Measurements from ENCODE around the gene ATAD3A.

ATAD3A gene

DNA sequence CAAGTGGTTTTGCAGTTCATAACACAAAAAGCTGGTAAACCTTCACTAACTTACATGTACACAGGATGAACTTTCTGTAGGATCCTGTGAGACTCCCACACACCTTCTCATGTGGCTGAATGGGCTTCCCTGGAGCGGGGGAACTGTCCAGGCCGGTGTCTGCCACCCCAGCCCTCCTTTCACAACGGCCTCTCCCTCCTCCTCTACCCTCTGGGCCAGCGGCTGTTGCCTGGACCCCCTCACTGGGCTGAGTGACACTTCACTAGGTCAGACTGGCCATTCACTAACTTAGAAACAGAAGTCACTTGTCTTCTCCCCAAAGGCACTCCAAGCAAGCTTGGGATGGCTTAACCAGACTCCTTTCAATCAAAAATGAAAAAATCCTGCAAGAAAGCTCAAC, 46.6 kb downstream of the ATAD3A start:
- DNase-seq = no peak

GRCh38 chr1:1559066-1559465, 47.1 kb downstream of the ATAD3A start:
- no peak for DNase-seq

DNA sequence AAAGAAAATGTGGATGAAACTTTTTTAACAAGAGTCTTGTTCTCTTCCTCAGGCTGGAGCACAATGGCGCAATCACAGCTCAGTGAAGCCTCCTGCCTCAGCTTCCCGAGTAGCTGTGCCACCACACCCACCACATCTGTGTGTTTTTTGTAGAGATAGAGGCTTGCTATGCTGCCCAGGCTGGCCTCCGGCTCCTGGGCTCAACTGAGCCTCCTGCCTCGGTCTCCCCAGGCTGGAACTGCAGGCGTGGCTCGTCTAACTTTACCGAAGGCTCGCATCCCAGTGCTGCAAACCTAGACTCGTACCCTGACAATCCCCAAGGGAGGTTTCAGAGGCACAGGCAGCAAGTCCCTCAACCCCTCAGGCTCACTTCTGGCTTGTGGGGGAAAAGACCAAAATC, 48.2 kb downstream of the ATAD3A start:
- no peak for DNase-seq

DNA sequence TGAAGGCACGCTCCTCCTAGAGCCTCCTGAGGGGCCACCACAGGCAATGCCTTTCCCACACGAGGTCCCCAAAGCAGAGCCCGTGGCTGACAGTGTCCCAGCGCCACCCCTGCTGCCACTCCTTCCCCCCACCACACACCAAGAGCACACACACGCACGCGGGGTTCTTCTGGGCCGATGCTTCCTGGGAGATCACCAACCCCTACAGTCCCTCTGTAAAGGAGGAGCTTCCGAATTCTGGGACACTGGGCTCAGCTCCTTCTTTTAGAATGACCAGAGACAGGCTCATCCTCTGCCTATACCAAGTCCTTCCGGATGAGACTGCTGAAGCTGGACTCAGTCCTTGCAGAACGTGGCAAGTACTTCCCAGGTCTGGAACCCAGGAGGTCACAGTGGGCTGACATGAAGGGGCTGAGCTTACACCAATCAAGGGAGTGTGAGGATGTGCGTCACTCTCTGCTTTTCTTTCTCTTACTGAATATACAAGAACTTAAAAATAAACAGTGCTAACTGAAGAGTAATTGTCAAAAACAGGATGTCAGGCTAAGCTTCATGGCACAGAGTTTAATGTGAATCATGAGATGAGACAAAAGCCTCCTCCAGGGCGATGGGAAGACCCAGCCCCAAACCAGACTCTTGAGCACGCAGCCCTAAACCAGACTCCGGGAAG, 50.0 kb downstream of the ATAD3A start:
- no peak for DNase-seq

DNA sequence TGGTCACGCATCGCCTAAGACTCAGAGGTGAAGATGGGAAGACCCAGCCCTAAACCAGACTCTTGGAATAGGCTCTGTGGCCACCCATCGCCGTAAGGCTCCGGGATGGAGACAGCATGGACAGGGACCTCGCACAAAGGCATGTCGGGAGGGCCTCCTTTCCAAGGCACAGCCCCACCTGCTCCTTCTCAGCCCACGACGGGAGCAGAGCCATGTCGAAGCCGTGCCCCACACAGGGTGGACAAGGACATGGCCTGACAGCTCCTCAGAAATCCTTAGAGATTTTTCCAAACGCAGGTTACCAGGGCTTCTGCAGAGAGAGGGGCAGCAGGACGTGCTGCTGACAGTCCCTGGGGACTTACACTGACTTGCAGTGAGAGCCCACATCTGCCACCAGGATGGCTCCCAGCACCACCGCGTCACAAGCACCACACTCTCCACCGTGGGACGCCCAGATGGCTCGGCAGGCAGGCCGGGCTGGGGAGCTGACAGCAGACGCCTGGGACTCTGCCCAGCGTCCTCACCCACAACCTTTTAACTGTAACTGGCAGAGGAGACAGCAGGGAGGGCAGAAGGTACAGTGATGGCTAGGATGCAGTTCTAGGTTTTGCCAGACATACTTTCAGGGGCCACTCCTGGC, 50.7 kb downstream of the ATAD3A start:
- no peak for DNase-seq

DNA sequence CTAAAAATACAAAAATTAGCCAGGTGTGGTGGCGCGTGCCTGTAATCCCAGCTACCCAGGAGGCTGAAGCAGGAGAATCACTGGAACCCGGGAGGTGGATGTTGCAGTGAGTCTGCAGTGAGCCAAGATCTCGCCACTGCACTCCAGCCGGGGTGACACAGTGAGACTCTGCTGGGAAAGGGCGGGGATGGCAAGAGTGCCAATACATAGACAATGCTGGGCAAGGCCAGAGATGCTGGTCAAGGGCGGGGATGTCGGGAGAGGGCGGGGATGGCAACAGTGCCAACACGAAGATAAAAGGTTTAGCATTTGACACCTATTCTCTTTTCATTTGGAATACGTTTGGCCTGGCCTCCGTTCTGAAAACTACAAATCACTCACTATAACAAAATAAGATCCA, 51.7 kb downstream of the ATAD3A start:
- no peak for DNase-seq

- no peak for DNase-seq
These were observed 52.3 kb downstream of the ATAD3A start for GRCh38 chr1:1564268-1564667.

- no peak for DNase-seq
These were observed 53.4 kb downstream of the ATAD3A start for GRCh38 chr1:1565340-1565739.

DNA sequence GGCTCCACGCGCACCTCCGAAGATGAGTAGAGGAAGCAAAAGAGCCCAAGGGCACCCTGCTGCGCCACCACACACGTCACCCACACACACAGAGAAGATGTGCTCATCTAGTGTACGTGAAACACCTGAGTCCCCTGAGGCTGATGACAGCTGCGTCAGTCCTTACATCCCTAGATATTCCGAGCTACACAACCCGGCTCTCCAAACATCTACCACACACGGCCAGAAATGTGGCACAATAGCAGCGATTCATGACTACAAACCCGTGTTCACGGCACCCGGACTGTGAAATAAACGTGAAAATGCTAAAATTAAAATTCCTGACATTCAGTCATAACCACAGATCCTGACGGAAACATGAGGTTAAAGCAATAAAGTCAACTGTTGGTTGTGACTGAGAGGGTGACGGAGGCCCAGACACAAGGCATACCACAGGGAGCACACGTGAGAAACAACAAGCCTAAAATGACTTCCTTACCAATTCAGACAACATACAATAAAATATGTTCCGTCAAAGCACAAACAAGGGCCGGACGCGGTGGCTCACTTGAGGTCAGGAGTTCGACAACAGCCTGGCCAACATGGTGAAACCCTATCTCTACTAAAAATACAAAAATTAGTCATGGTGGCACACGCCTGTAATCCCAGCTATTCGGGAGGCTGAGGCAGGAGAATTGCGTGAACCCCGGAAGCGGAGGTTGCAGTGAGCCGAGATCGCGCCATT, 55.4 kb downstream of the ATAD3A start:
- no peak for DNase-seq

- DNase-seq = no peak
These were observed 55.9 kb downstream of the ATAD3A start for GRCh38 chr1:1567891-1568291.

DNA sequence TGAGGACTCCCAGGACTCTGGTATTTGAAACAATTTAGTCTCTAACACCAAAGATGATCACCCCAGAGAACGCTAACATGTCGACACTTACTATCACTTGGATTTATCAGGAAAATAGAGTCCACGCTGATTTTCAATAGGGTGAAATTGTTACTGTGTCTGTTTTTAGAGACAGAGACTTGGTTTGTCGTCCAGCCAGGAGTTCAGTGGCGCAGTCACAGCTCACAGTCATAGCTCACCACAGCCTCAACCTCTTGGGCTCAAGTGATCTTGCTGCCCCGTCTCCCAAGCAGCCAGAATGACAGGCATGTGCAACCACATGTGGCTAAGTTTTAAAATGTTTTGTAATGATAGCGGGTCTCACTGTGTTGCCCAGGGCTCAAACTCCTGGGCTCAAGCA, 57.4 kb downstream of the ATAD3A start:
- DNase-seq = no peak

- peak; percentile 85 for DNase-seq
These were observed 62.1 kb downstream of the ATAD3A start for GRCh38 chr1:1573843-1574720.

DNA sequence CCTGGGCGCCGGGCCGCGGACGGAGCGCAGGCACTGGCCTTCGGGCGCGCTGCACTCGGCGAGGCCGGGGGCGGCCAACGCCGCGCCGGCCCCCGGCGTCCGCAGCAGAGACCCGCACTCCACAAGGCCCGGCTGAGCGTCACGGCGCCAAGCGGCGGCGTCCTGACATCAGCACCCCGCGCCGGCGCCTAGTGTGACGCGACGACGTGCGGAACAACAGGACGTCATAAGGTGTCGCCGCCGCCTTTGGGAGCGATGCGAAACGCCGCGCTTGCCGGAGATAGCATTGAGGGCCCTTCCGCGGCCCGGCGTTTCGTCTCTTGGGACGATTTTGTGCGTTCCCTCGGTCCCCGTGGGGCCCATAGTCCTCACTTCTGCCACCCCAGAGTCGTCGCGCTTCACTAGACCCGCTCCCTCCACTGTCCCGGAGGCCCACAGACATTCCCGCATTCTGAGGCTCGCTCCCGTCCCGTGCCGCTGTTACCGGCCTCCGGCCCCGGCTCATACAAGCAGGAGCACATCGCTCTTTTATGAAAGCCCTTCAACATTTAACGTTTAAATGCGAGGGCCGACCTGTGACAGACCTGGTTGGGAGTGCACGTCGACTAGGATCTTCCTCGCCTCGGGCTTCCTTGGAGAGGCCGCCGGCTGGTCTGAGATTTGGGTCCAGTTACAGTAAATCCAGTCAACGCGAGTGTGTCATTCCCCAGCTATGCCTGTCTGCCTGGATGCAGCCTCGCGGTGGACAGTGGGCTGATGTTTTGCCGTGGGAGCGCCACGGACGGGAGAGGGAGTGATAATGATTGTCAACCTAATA, 63.0 kb downstream of the ATAD3A start, which contains the start of gene SSU72:
Gene SSU72, minus strand, starts transcription at position 143 of the 817 bp plus-strand sequence. CDS start 306 bp downstream, outside the sequence.
- DNase-seq = peak; percentile 96

GRCh38 chr1:1577367-1578011, 65.5 kb downstream of the ATAD3A start:
- DNase-seq = no peak

DNA sequence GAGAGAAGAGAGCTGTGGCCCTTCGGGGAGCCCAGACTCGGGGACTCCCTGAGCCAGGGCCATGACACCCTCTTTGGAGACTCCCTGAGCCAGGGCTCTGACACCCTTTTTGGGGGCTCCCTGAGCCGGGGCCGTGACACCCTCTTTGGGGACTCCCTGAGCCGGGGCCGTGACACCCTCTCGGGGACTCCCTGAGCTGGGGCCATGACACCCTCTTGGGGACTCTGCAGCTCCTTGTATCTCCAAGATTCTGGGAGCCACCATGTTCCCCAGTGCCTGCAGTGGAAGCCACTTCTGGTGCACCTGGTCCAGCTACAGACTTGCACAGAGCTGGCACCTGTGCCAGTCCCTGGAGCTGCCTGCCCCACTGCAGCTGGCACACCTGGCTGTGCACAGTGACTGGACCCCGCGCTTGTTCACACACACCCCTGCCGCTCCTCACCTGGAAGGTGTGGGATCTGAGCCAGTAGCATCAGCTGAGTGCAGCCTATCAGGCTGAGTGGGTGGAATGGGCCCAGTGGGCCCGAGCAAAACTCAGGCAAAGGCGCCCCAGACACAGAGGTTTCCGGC, 66.5 kb downstream of the ATAD3A start:
- DNase-seq = no peak

GRCh38 chr1:1582585-1583346, 70.8 kb downstream of the ATAD3A start:
- DNase-seq = no peak

- DNase-seq = no peak
These were observed 71.5 kb downstream of the ATAD3A start for GRCh38 chr1:1583347-1584010.

All from retina (tissue), 1 donor.